Gastroesophageal sphincter (tissue), 4 donors: ENCODE data around the gene GLTP. TPM values are rescaled to one million over a fixed set of nuclear protein-coding genes. Genes with fewer than 3 reads are reported as not detected.

Source experiments
- ATAC-seq: fragments of 150-250 bp; one replicate; pipeline ENCODE4 v1.9.1; 2016; ENCODE audit warnings: mild to moderate bottlenecking, moderate library complexity
- H3K27ac ChIP-seq, 4 donors: fragments of 200-600 bp; sonication (generic) in 3 of 4; 1 replicate in 3 of 4; 2 replicates in 1 of 4; pipeline ENCODE4 v1.5.1; 2016 to 2019
- H3K27me3 ChIP-seq: fragments of 200-600 bp; sonication (generic); one replicate; pipeline ENCODE4 v1.5.1; 2019
- H3K36me3 ChIP-seq, 2 donors: fragments of 200-600 bp; sonication (generic); one replicate each; pipeline ENCODE4 v1.5.1; 2019; ENCODE audit warnings: control low read depth in 1 of 2
- H3K4me1 ChIP-seq, 3 donors: fragments of 200-600 bp; sonication (generic); 1 replicate in 2 of 3; 2 replicates in 1 of 3; pipeline ENCODE4 v1.5.1; 2016 to 2019; ENCODE audit warnings: control low read depth in 2 of 3
- H3K4me3 ChIP-seq, 2 donors: fragments of 200-600 bp; sonication (generic); one replicate each; pipeline ENCODE4 v1.5.1; 2019; ENCODE audit warnings: mild to moderate bottlenecking in 1 of 2, moderate library complexity in 1 of 2
- H3K9me3 ChIP-seq, 3 donors: fragments of 200-600 bp; sonication (generic); one replicate each; pipeline ENCODE4 v1.5.1; 2017 to 2019; ENCODE audit warnings: control low read depth in 2 of 3
- CTCF ChIP-seq, 4 experiments: fragments of 200-600 bp in 2 of 4; fragments of 450-650 bp in 2 of 4; sonication (generic) in 1 of 4; IDR thresholded peaks; one replicate each; pipeline ENCODE4 v1.5.1; 2017 to 2019; ENCODE audit warnings: antibody characterized with exemption in 4 of 4, mild to moderate bottlenecking in 2 of 4, moderate library complexity in 2 of 4
- EP300 ChIP-seq: sonication (generic); formaldehyde crosslinking; IDR thresholded peaks from one replicate; pipeline ENCODE4 v1.6.1; 2017; ENCODE audit warnings: antibody characterized with exemption, mild to moderate bottlenecking
- POLR2A ChIP-seq, 2 donors: fragments of 450-650 bp; IDR thresholded peaks; one replicate each; pipeline ENCODE4 v1.6.1; 2017; ENCODE audit warnings: antibody characterized with exemption in 2 of 2, mild to moderate bottlenecking in 2 of 2, moderate library complexity in 1 of 2
- POLR2AphosphoS5 ChIP-seq: sonication (generic); formaldehyde crosslinking; IDR thresholded peaks from one replicate; pipeline ENCODE4 v1.6.1; 2017; ENCODE audit warnings: antibody characterized with exemption
- WGBS, 2 donors: methylation state at CpG; one replicate each; pipeline ENCODE4 v1.1.5; 2018; ENCODE audit warnings: low coverage in 1 of 2; 5-methylcytosine and 5-hydroxymethylcytosine counted together
- total RNA-seq, 4 donors: library from RNA; depleted of rRNA; stranded (reverse); fragments of >200 nt; gene quantifications; one replicate each; pipeline ENCODE4 v1.1.0, GENCODE V29; 2016

The GLTP gene
- total RNA-seq, 4 donors from 2014 or later: 35.2 to 70.3 (median 51.8) TPM

GRCh38 chr12:109890620-109891170 is 10.4 kb upstream of the GLTP start:
- Histone ChIP-seq H3K27ac (no peak overlapping the region), H3K36me3 (no peaks in the 10 kb centered on the region), H3K27me3 (peaks cover 34% of the 10 kb centered on the region), H3K4me1 (peaks cover 0 to 4% (median 0%) of the 10 kb centered on the region in 3 donors), H3K9me3 (no peaks in the 10 kb centered on the region), H3K4me3 (no peak overlapping the region)
- TF ChIP-seq POLR2AphosphoS5: no peak
- no peak for TF ChIP-seq EP300
- TF ChIP-seq CTCF (IDR thresholded peaks at IDR 0.05): no peak
- no peak for TF ChIP-seq POLR2A (IDR thresholded peaks at IDR 0.05)
- 65 to 66% methylated on average over 7 to 12 of the region's 13 CpGs for WGBS, 2 donors
- no peak for ATAC-seq

GRCh38 chr12:109888179-109889020 is 8.1 kb upstream of the GLTP start:
- Histone ChIP-seq H3K4me1 (peaks cover 0 to 4% (median 0%) of the 10 kb centered on the region in 3 donors), H3K9me3 (no peaks in the 10 kb centered on the region), H3K36me3 (no peaks in the 10 kb centered on the region), H3K27ac (peak overlapping the region in 3 of 4 donors; percentile 41 to 68 (median 62)), H3K27me3 (peaks cover 41% of the 10 kb centered on the region), H3K4me3 (no peak overlapping the region)
- TF ChIP-seq POLR2AphosphoS5 (no peak), POLR2A (IDR thresholded peaks at IDR 0.05) (no peak), EP300 (no peak), CTCF (IDR thresholded peaks at IDR 0.05) (no peak)
- ATAC-seq: peak; percentile 92
- 53 to 60% methylated on average over 5 to 9 of the region's 12 CpGs for WGBS, 2 donors

- peaks cover 0 to 8% (median 6%) of the 10 kb centered on the region in 3 donors for H3K4me1 ChIP-seq
- no peaks in the 10 kb centered on the region for H3K9me3 ChIP-seq
- H3K27me3 ChIP-seq: peaks cover 30% of the 10 kb centered on the region
- H3K36me3 ChIP-seq: no peaks in the 10 kb centered on the region
- TF ChIP-seq POLR2A (IDR thresholded peaks at IDR 0.05) (no peak), EP300 (no peak), POLR2AphosphoS5 (no peak), CTCF (IDR thresholded peaks at IDR 0.05) (no peak)
- ATAC-seq: no peak
- 73 to 87% methylated on average over 3 to 7 of the region's 10 CpGs for WGBS, 2 donors
- H3K27ac ChIP-seq: no peak overlapping the region
- no peak overlapping the region for H3K4me3 ChIP-seq
These were observed 5.3 kb upstream of the GLTP start for GRCh38 chr12:109885616-109886015.

- H3K9me3 ChIP-seq: no peaks in the 10 kb centered on the region
- peaks cover 30% of the 10 kb centered on the region for H3K27me3 ChIP-seq
- no peak overlapping the region for H3K27ac ChIP-seq
- ATAC-seq: no peak
- peaks cover 0 to 20% (median 14%) of the 10 kb centered on the region in 3 donors for H3K4me1 ChIP-seq
- H3K36me3 ChIP-seq: no peaks in the 10 kb centered on the region
- TF ChIP-seq CTCF (IDR thresholded peaks at IDR 0.05) (no peak), EP300 (no peak), POLR2A (IDR thresholded peaks at IDR 0.05) (no peak), POLR2AphosphoS5 (no peak)
- no peak overlapping the region for H3K4me3 ChIP-seq
- WGBS, 2 donors: 42 to 56% methylated on average over 2 to 4 of the region's 4 CpGs
These were observed 3.1 kb upstream of the GLTP start for GRCh38 chr12:109883461-109883860.

GRCh38 chr12:109881752-109882151 is 1.4 kb upstream of the GLTP start:
- no peak for ATAC-seq
- Histone ChIP-seq H3K27ac (no peak overlapping the region), H3K4me1 (peaks cover 0 to 33% (median 21%) of the 10 kb centered on the region in 3 donors), H3K9me3 (no peaks in the 10 kb centered on the region), H3K27me3 (peaks cover 15% of the 10 kb centered on the region), H3K36me3 (no peaks in the 10 kb centered on the region), H3K4me3 (no peak overlapping the region)
- 50 to 80% methylated on average over 1 to 2 of the region's 2 CpGs for WGBS, 2 donors
- no peak for TF ChIP-seq CTCF (IDR thresholded peaks at IDR 0.05)
- TF ChIP-seq EP300: no peak
- no peak for TF ChIP-seq POLR2AphosphoS5
- TF ChIP-seq POLR2A (IDR thresholded peaks at IDR 0.05): no peak
